SK-N-SH (cell line): ENCODE results near the gene GRIN1. TPM values are rescaled to one million over a fixed set of nuclear protein-coding genes. Genes with fewer than 3 reads are reported as not detected.

Experiments used
- CTCF ChIA-PET: fragments of 300-600, 350-600 bp; formaldehyde crosslinking; extraction: SDS; loops from one replicate; lab custom pipeline; 2021; lab: Yijun Ruan, JAX
- POLR2A ChIA-PET: fragments of 350-600 bp; sonication (Branson Sonifier 250); formaldehyde crosslinking; extraction: SDS; loops from one replicate; lab custom pipeline; 2020; ENCODE audit warnings: antibody characterized with exemption, inconsistent platforms; lab: Yijun Ruan, JAX
- DNase-seq: peaks from one replicate; pipeline ENCODE4 v3.0.0; 2012
- H2AFZ ChIP-seq: fragments of 200-600 bp; sonication (generic); 2 replicates; pipeline ENCODE4 v1.8.1; 2016; ENCODE audit warnings: antibody characterized with exemption, mild to moderate bottlenecking, low read depth
- H3F3A ChIP-seq: fragments of 200-600 bp; sonication (generic); replicated peaks from 2 replicates; pipeline ENCODE3; 2016; ENCODE audit warnings: antibody characterized with exemption, mild to moderate bottlenecking; ENCODE audit not compliant: insufficient read depth
- H3K27ac ChIP-seq, 2 experiments: fragments of 200-500 bp in 1 of 2; fragments of 200-600 bp in 1 of 2; sonication (Bioruptor generic) in 1 of 2; sonication (generic), shearing (Covaris generic) in 1 of 2; 2 replicates each; pipeline versions ENCODE4 v1.5.1 to v1.6.1; 2014 to 2016; ENCODE audit warnings: low read depth in 2 of 2, inconsistent platforms in 1 of 2, low read length in 1 of 2, mild to moderate bottlenecking in 1 of 2, mixed read lengths in 1 of 2
- H3K27me3 ChIP-seq: fragments of 200-600 bp; sonication (generic), shearing (Covaris generic); 2 replicates; pipeline ENCODE4 v1.6.1; 2016; ENCODE audit warnings: mixed run types; ENCODE audit not compliant: insufficient read depth
- H3K36me3 ChIP-seq, 2 experiments: fragments of 200-500 bp in 1 of 2; fragments of 200-600 bp in 1 of 2; sonication (Bioruptor generic) in 1 of 2; sonication (generic) in 1 of 2; replicated peaks in 1 of 2; 2 replicates each; pipeline versions ENCODE3 to v1.5.1; 2014 to 2016; ENCODE audit warnings: low read length in 1 of 2, mild to moderate bottlenecking in 1 of 2; ENCODE audit not compliant: insufficient read depth in 2 of 2, control insufficient read depth in 1 of 2
- H3K4me1 ChIP-seq, 2 experiments: fragments of 200-500 bp in 1 of 2; fragments of 200-600 bp in 1 of 2; sonication (Bioruptor generic) in 1 of 2; sonication (generic), shearing (Covaris generic) in 1 of 2; 2 replicates each; pipeline versions ENCODE4 v1.5.1 to v1.6.1; 2014 to 2016; ENCODE audit warnings: low read depth in 1 of 2, low read length in 1 of 2, mixed run types in 1 of 2; ENCODE audit not compliant: insufficient read depth in 2 of 2, control insufficient read depth in 1 of 2
- H3K4me2 ChIP-seq: fragments of 200-600 bp; sonication (generic), shearing (Covaris generic); 2 replicates; pipeline ENCODE4 v1.6.1; 2017; ENCODE audit warnings: mixed run types
- H3K4me3 ChIP-seq, 2 experiments: fragments of 200-500 bp in 1 of 2; fragments of 200-600 bp in 1 of 2; sonication (Bioruptor generic) in 1 of 2; sonication (generic), shearing (Covaris generic) in 1 of 2; 2 replicates each; pipeline versions ENCODE4 v1.5.1 to v1.8.1; 2014 to 2016; ENCODE audit warnings: low read depth in 2 of 2, inconsistent platforms in 1 of 2, low read length in 1 of 2, mild to moderate bottlenecking in 1 of 2, mixed read lengths in 1 of 2, moderate library complexity in 1 of 2
- H3K79me2 ChIP-seq: fragments of 200-600 bp; sonication (generic); 2 replicates; pipeline ENCODE4 v1.8.1; 2017; ENCODE audit warnings: mild to moderate bottlenecking; ENCODE audit not compliant: insufficient read depth
- H3K9ac ChIP-seq: fragments of 200-600 bp; sonication (generic); 2 replicates; pipeline ENCODE4 v1.6.1; 2017; ENCODE audit warnings: mixed run types
- H3K9me2 ChIP-seq: fragments of 200-600 bp; sonication (generic); 2 replicates; pipeline ENCODE4 v1.6.1; 2017; ENCODE audit warnings: mixed run types
- H3K9me3 ChIP-seq: fragments of 200-600 bp; sonication (generic); 2 replicates; pipeline ENCODE4 v1.6.1; 2017; ENCODE audit warnings: mixed run types, mild to moderate bottlenecking, moderate library complexity
- H4K20me1 ChIP-seq: fragments of 200-600 bp; sonication (generic); 2 replicates; pipeline ENCODE4 v1.6.1; 2017; ENCODE audit warnings: mild to moderate bottlenecking, mixed run types; ENCODE audit not compliant: insufficient read depth
- CTCF ChIP-seq: fragments of 200-600 bp; sonication (generic); IDR thresholded peaks from 2 replicates; pipeline ENCODE4 v1.6.1; 2017; ENCODE audit warnings: antibody characterized with exemption, mild to moderate bottlenecking, moderate library complexity
- GABPA ChIP-seq: IDR thresholded peaks from 2 replicates; pipeline ENCODE4 v1.4.0; 2012; ENCODE audit warnings: low read depth, mild to moderate bottlenecking
- MAX ChIP-seq: IDR thresholded peaks from 2 replicates; pipeline ENCODE4 v1.4.0; 2012; ENCODE audit warnings: low read depth
- NRF1 ChIP-seq: IDR thresholded peaks from 2 replicates; pipeline ENCODE4 v1.6.1; 2012; ENCODE audit warnings: low read depth, mild to moderate bottlenecking, low read length
- RAD21 ChIP-seq: IDR thresholded peaks from 2 replicates; pipeline ENCODE4 v1.6.1; 2012; ENCODE audit warnings: mild to moderate bottlenecking, low read length
- RXRA ChIP-seq: IDR thresholded peaks from 2 replicates; pipeline ENCODE4 v1.4.0; 2012; ENCODE audit warnings: low read depth, mild to moderate bottlenecking, borderline replicate concordance
- USF1 ChIP-seq: IDR thresholded peaks from 2 replicates; pipeline ENCODE4 v1.4.0; 2012; ENCODE audit warnings: low read depth, borderline replicate concordance
- YY1 ChIP-seq: IDR thresholded peaks from 2 replicates; pipeline ENCODE4 v1.4.0; 2012; ENCODE audit warnings: low read depth, mild to moderate bottlenecking
- ZBTB33 ChIP-seq: IDR thresholded peaks from 2 replicates; pipeline ENCODE4 v1.4.0; 2012; ENCODE audit warnings: low read depth, borderline replicate concordance
- WGBS: methylation state at CpG from one replicate; pipeline ENCODE4 v1.1.6; 2017; ENCODE audit warnings: low lambda C conversion rate; 5-methylcytosine and 5-hydroxymethylcytosine counted together
- polyA plus RNA-seq, 3 experiments: library from polyadenylated mRNA; depleted of rRNA; stranded (reverse); fragments of >200 nt; gene quantifications; 2 replicates each; pipeline ENCODE4 v1.2.3, GENCODE V29; 2012

Gene GRIN1
- polyA plus RNA-seq, 1 of the 3 experiments (the other 2 are of a cell fraction) = not detected

- TF ChIP-seq MAX = no peak
- TF ChIP-seq RXRA = no peak
Measured at GRCh38 chr9:137174722-137175293, 35.9 kb downstream of the GRIN1 start (continued).

GRCh38 chr9:137175345-137175961, 36.5 kb downstream of the GRIN1 start:
- Histone ChIP-seq H3K9ac (no peak overlapping the region), H3K4me3 (no peak overlapping the region), H3K4me2 (no peak overlapping the region), H3K27ac (no peak overlapping the region), H2AFZ (no peak overlapping the region), H3K9me2 (no peaks in the 10 kb centered on the region), H3K79me2 (no peaks in the 10 kb centered on the region), H3F3A (no peaks in the 10 kb centered on the region), H3K27me3 (0 out of 2 replicates have a peak, but pooled peaks cover 2% of the 10 kb centered on the region), H3K9me3 (no peaks in the 10 kb centered on the region), H4K20me1 (no peaks in the 10 kb centered on the region), H3K4me1 (peaks cover 0 to 19% of the 10 kb centered on the region in 2 experiments; a peak in 1 of 4 replicates), H3K36me3 (peaks cover 0 to 18% of the 10 kb centered on the region in 2 experiments)
- POLR2A ChIA-PET = no interaction called here
- CTCF ChIA-PET = interaction anchor here (1.2 to 2.0 kb wide), 2 partner anchors 13 to 26 kb away, joined by 7 read pairs; partner anchors contain the start of genes ANAPC2 and SSNA1
- DNase-seq = no peak
- 89% methylated on average over 8 of the region's 33 CpGs for WGBS
- TF ChIP-seq RXRA (no peak), RAD21 (no peak), GABPA (no peak), USF1 (no peak), YY1 (no peak), NRF1 (no peak)

GRCh38 chr9:137176302-137177182, 37.6 kb downstream of the GRIN1 start:
- Histone ChIP-seq H3K9me3 (no peaks in the 10 kb centered on the region), H3K79me2 (no peaks in the 10 kb centered on the region), H3K9ac (no peak overlapping the region), H3F3A (no peaks in the 10 kb centered on the region), H3K4me3 (no peak overlapping the region), H3K4me1 (peaks cover 0 to 19% of the 10 kb centered on the region in 2 experiments; a peak in 1 of 4 replicates), H4K20me1 (no peaks in the 10 kb centered on the region), H3K9me2 (no peaks in the 10 kb centered on the region), H3K27ac (no peak overlapping the region), H3K4me2 (no peak overlapping the region), H3K36me3 (peaks cover 0 to 29% of the 10 kb centered on the region in 2 experiments), H2AFZ (no peak overlapping the region), H3K27me3 (no peaks in the 10 kb centered on the region)
- POLR2A ChIA-PET = no interaction called here
- TF ChIP-seq RAD21 = peak; percentile 29
- peak; percentile 35 for TF ChIP-seq CTCF
- no peak for TF ChIP-seq ZBTB33
- CTCF ChIA-PET = interaction anchor here (0.6 to 2.0 kb wide), 7 partner anchors 13 to 130 kb away, joined by 3 to 7 read pairs (median 3); partner anchors contain the start of genes DPP7, GRIN1 and NPDC1
- 68% methylated on average over 17 of the region's 17 CpGs for WGBS
- DNase-seq = no peak
